Kidney (tissue), 14 donors: ENCODE data around the gene REV3L. TPM values are rescaled to one million over a fixed set of nuclear protein-coding genes. Genes with fewer than 3 reads are reported as not detected.
"Not testable (repeated sequence)": the region's sequence is repeated elsewhere in the genome, so short reads cannot be mapped to it uniquely, and the experiment has no call there.

ENCODE experiments used
- DNase-seq, 5 donors: peaks; one replicate each; pipeline ENCODE4 v3.0.0-alpha.2; 2013 to 2020
- FAIRE-seq: peaks from 2 replicates; lab custom pipeline; 2012; peaks lifted over from hg19 to GRCh38; lab: Jason Lieb, UNC
- H3K27ac ChIP-seq, 2 donors: one replicate each; pipeline ENCODE4 v1.7.0; 2013; ENCODE audit warnings: low read depth in 2 of 2, low read length in 2 of 2, inconsistent platforms in 1 of 2
- H3K27me3 ChIP-seq: one replicate; pipeline ENCODE4 v1.7.1; 2013; ENCODE audit warnings: low read length, inconsistent platforms; ENCODE audit not compliant: control insufficient read depth, insufficient read depth
- H3K36me3 ChIP-seq, 3 donors: one replicate each; pipeline versions ENCODE4 v1.7.0 to v1.7.1; 2013; ENCODE audit warnings: low read length in 3 of 3, control low read depth in 1 of 3, inconsistent platforms in 1 of 3; ENCODE audit not compliant: insufficient read depth in 3 of 3, control insufficient read depth in 2 of 3
- H3K4me1 ChIP-seq, 3 donors: one replicate each; pipeline versions ENCODE4 v1.7.0 to v1.7.1; 2013; ENCODE audit warnings: low read length in 3 of 3, inconsistent platforms in 1 of 3, low read depth in 1 of 3; ENCODE audit not compliant: control insufficient read depth in 2 of 3, insufficient read depth in 2 of 3
- H3K4me3 ChIP-seq, 3 donors: one replicate each; pipeline versions ENCODE4 v1.7.0 to v1.8.1; 2013; ENCODE audit warnings: low read length in 3 of 3, control low read depth in 1 of 3, inconsistent platforms in 1 of 3
- H3K9ac ChIP-seq, 3 donors: one replicate each; pipeline versions ENCODE4 v1.7.0 to v1.7.1; 2013; ENCODE audit warnings: low read length in 3 of 3, control low read depth in 1 of 3, inconsistent platforms in 1 of 3
- H3K9me3 ChIP-seq, 3 donors: one replicate each; pipeline versions ENCODE4 v1.7.0 to v1.7.1; 2013; ENCODE audit warnings: low read length in 3 of 3, control low read depth in 1 of 3, inconsistent platforms in 1 of 3; ENCODE audit not compliant: control insufficient read depth in 2 of 3, insufficient read depth in 1 of 3
- intact Hi-C: fragments of 100-400 bp; cut with DNase I; formaldehyde crosslinking; loops from one replicate; pipeline ENCODE4 v1.11.1; 2022
- polyA plus RNA-seq: library from polyadenylated mRNA; stranded (reverse); fragments of 350-450 nt; fragmentation: Illumina TruSeq; extraction: RNeasy Lipid Tissue Mini Kit (QIAGEN cat#74804); gene quantifications from one replicate; pipeline ENCODE4 v1.2.3, GENCODE V29; 2014; ENCODE audit warnings: low read depth, low replicate concordance; ENCODE audit not compliant: insufficient read depth
- total RNA-seq: library from RNA; stranded (reverse); fragmentation: NEBNext Ultra II Directional; extraction: Animal tissue kit (Norgen Biotek cat#: 25700); gene quantifications from one replicate; pipeline ENCODE4 v1.2.1, GENCODE V29; 2021
- TF ChIP-seq, protein P1 (sequence below): IDR thresholded peaks from 3 replicates; pipeline ENCODE4 v1.5.1; 2012; ENCODE audit warnings: mild to moderate bottlenecking, moderate library complexity, borderline replicate concordance; ENCODE audit not compliant: insufficient read depth; ENCODE audit errors: extremely low read depth
- donor health status: control.
- donor health status: control.
- donor health status: control.
- donor health status: control.
- donor health status: control.
- donor health status: DM: yes; HTN: yes; CAD: no.
- donor health status: Normal renal cell carcinoma (clear cell type).

Gene REV3L
- total and polyA plus RNA-seq, 2 donors from 2014 or later, result 4.4 to 30.0 TPM

DNA sequence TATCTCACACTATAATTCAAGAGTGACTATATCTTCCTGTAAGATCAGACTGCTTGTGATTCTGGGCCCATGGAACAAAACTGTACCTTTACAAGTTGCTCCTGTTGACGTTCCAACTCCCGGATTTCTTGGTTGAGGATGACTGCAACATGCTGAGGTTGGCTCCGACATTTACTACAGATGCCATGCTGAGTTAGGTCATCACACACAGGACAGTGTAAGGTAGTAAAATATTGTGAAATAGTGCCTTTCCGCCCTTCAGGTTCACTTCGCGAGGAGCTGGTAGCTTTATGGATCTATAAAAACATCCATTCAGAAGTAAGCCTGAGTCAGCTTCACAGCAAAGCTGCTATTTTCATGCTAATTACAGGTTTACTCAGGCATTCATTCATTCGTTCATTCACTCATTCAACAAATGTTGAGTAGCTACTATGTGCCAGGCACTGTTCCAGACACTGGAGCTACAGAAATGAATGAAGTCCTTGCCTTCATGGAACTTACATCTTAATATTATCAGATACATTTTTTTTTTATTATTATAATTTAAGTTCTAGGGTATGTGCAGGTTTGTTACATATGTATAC is 175.7 kb downstream of the REV3L start:
- DNase-seq (no peak), FAIRE-seq (no peak)
- intact Hi-C loops, result no loop called here
- Histone ChIP-seq H3K4me1 (no peaks in the 10 kb centered on the region), H3K4me3 (no peak overlapping the region), H3K27ac (no peak overlapping the region), H3K9ac (no peak overlapping the region), H3K36me3 (peaks cover 4 to 20% (median 17%) of the 10 kb centered on the region in 3 donors), H3K9me3 (no peaks in the 10 kb centered on the region), H3K27me3 (no peaks in the 10 kb centered on the region)
- TF ChIP-seq, protein P1, sequence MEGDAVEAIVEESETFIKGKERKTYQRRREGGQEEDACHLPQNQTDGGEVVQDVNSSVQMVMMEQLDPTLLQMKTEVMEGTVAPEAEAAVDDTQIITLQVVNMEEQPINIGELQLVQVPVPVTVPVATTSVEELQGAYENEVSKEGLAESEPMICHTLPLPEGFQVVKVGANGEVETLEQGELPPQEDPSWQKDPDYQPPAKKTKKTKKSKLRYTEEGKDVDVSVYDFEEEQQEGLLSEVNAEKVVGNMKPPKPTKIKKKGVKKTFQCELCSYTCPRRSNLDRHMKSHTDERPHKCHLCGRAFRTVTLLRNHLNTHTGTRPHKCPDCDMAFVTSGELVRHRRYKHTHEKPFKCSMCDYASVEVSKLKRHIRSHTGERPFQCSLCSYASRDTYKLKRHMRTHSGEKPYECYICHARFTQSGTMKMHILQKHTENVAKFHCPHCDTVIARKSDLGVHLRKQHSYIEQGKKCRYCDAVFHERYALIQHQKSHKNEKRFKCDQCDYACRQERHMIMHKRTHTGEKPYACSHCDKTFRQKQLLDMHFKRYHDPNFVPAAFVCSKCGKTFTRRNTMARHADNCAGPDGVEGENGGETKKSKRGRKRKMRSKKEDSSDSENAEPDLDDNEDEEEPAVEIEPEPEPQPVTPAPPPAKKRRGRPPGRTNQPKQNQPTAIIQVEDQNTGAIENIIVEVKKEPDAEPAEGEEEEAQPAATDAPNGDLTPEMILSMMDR, result no peak

DNA sequence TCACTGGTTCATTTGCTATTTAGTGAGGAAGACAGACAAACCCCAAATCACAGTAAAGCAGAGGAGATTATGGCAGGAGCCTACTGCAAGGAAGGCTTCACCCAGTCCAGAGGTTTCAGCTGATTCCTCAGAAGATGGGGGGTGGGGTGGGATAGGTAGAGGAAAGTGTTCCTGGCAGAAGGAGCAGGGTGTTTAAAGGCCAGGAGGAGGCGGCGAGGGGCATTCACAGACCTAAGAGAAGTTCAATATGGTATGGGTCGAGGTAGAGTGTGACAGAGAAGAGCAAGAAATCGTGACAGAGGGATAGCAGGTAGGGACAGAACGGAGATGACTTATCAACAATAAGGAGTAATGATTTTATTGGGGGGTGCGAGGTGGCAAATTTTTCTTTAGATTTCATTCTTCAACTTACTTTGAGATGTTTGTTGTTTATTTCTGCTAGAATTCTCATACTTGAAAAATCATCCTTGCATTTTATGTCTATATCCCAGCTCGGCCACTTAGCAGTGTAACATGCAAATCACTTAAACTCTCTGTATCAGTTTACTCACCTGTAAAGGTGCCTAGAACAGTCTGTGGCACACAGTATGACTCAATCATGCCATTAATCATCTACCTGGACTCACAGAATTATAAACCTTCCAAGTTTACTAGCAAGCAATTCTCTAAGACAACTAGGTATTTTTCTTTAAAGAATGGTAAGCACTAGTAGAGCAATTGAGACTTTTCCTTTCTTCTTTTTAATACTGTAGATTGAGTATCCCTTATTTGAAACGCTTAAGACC is 176.7 kb downstream of the REV3L start:
- Histone ChIP-seq H3K4me1 (no peaks in the 10 kb centered on the region), H3K4me3 (no peak overlapping the region), H3K9ac (no peak overlapping the region), H3K27ac (no peak overlapping the region), H3K36me3 (peaks cover 4 to 19% (median 17%) of the 10 kb centered on the region in 3 donors), H3K9me3 (no peaks in the 10 kb centered on the region), H3K27me3 (no peaks in the 10 kb centered on the region)
- FAIRE-seq, result no peak
- TF ChIP-seq, protein P1, result no peak
- intact Hi-C loops, result no loop called here
- no peak for DNase-seq

DNA sequence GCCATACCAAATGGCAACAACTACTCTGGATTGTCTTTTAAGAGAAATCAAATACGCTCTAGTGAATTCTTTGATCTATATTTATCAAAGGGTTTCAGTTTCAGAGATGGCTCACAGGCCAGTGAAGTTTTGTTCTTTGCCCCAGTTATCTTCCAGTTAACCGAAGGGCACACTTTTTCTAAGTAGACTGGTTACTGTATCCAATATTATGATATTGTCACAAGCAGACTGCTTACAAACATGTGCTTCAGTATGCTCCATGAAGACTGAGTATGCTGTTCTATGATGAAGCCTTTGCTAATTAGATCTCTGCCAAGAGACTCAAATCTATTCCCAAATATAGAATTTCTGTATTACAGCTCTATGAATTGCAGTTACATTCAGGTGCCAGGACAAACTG is 181.1 kb downstream of the REV3L start:
- intact Hi-C loops, result no loop called here

DNA sequence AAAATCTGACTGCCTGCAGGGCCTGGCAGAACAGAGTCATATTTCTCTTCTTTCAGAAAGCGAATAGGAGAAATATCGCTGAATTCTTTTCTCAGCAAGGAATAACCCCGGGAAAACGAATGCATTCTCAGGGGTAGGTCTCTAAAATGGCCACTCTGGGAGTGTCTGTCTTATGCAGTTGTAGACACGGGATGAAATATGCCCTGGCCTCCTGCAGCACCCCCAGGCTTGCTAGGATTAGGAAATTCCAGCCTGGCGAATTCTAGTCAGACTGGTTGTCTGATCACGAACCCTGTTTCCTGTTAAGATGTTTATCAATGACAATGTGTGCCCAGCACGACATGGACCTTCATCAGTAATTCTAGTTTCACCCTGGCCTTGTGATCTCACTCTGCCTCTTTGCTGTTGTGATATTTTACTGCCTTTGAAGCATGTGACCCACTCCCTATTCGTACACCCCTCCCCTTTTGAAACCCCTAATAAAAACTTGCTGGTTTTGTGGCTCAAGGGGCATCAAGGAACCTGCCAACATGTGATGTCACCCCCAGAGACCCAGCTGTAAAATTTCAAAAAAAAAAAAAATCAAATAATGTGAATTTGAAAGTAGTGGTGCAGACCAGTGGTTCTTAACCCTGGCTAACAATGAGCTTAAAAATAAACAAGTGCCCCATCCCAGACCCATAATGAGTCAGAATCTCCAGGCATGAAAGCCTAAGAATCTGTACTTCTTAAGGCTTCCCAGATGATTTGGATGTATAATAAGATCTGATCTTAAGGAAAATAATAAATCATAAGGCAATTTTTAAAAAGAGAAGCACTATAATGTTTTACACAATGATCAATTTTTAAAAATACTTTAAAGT is 181.8 kb downstream of the REV3L start:
- H3K36me3 ChIP-seq, intact Hi-C loops, H3K9me3 ChIP-seq, H3K9ac ChIP-seq, FAIRE-seq, H3K4me1 ChIP-seq, H3K27ac ChIP-seq, DNase-seq, H3K4me3 ChIP-seq, H3K27me3 ChIP-seq: not testable (repeated sequence)

More for the DNA sequence above, 181.1 kb downstream of the REV3L start:
- Histone ChIP-seq H3K9ac (no peak overlapping the region), H3K9me3 (peaks cover 0 to 3% (median 0%) of the 10 kb centered on the region in 3 donors), H3K27me3 (no peaks in the 10 kb centered on the region), H3K4me1 (no peaks in the 10 kb centered on the region), H3K36me3 (peaks cover 0 to 2% (median 0%) of the 10 kb centered on the region in 3 donors), H3K4me3 (no peak overlapping the region), H3K27ac (no peak overlapping the region)
- TF ChIP-seq, protein P1, result no peak
- no peak for DNase-seq
- no peak for FAIRE-seq
